Uterus (tissue), 2 donors: Measurements from ENCODE around the gene RASSF10.

ENCODE experiments used
- CTCF ChIP-seq, 4 experiments: fragments of 200-600 bp in 2 of 4; fragments of 450-650 bp in 2 of 4; sonication (generic) in 2 of 4; IDR thresholded peaks; one replicate each; pipeline ENCODE4 v1.5.1; 2016 to 2019; ENCODE audit warnings: antibody characterized with exemption in 4 of 4, mild to moderate bottlenecking in 2 of 4, moderate library complexity in 1 of 4
- POLR2A ChIP-seq, 2 donors: fragments of 450-650 bp; IDR thresholded peaks; one replicate each; pipeline ENCODE4 v1.6.1; 2016; ENCODE audit warnings: antibody characterized with exemption in 2 of 2, mild to moderate bottlenecking in 1 of 2, moderate library complexity in 1 of 2

DNA sequence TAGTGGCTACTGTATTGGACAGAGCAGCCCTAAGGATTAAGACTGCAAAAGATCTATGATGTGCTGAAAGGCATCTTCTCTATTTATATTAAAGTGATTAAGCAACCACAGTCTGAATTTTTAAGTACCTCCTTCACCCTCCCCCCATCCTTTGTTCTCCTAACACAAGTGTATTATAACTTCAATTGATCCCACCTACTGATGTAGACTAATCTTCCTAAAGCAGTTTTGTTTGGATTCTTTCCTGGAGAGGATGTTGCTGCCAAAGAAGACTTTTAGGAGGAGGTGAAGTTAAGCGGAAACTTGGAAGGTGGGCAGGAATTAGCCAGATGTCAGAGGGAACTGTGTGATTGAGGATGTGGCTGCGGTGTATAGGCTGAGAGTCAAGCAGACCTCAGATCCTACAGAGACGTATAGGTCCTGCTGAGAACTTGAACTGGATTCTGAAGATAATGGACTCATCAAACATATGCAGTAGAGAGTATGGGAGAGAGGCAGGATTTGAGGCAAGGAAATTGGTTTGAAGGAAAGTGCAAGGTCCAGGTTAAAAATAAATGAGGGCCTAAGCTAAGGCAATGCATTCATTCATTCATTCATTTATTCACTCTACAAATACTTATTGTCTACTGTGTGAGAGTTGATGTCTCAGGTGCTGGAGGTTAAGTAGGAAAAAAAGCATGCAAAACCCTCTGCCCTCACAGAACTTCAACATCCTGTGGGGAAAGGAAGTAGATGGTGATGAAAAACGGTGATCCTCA is 5.2 kb upstream of the RASSF10 start:
- TF ChIP-seq CTCF (IDR thresholded peaks at IDR 0.05): no peak
- TF ChIP-seq POLR2A (IDR thresholded peaks at IDR 0.05): no peak
